PFSK-1 (cell line): ENCODE data around the gene LDAF1.

Experiments
- FOXP2 ChIP-seq: optimal IDR thresholded peaks from 2 replicates; pipeline ENCODE3; 2011; ENCODE audit warnings: borderline replicate concordance, control low read depth, inconsistent platforms; ENCODE audit not compliant: insufficient read depth; ENCODE audit errors: extremely low read length, extremely low read depth
- POLR2AphosphoS5 ChIP-seq: IDR thresholded peaks from 2 replicates; pipeline ENCODE4 v1.6.1; 2012; ENCODE audit warnings: low read depth, mild to moderate bottlenecking, control low read depth, low read length, moderate library complexity
- REST ChIP-seq, 2 experiments: IDR thresholded peaks; 2 replicates each; pipeline versions ENCODE4 v1.6.1 to v1.8.0; 2011 to 2012; ENCODE audit warnings: low read depth in 2 of 2, low read length in 2 of 2, control low read depth in 1 of 2, inconsistent platforms in 1 of 2, mild to moderate bottlenecking in 1 of 2, moderate library complexity in 1 of 2; ENCODE audit not compliant: insufficient read depth in 1 of 2
- TAF1 ChIP-seq: IDR thresholded peaks from 2 replicates; pipeline ENCODE4 v1.6.1; 2012; ENCODE audit warnings: low read length, control low read depth, borderline replicate concordance; ENCODE audit not compliant: insufficient read depth

- no peak for TF ChIP-seq TAF1
- no peak for TF ChIP-seq POLR2AphosphoS5
- no peak for TF ChIP-seq REST (IDR thresholded peaks at IDR 0.05; ENCODE audit: insufficient read depth in 1 of 2, low read depth in 2 of 2, low read length in 2 of 2)
- no peak for TF ChIP-seq FOXP2
Observed at GRCh38 chr16:21197621-21198020, 39.1 kb downstream of the LDAF1 start.
